ENCODE data around the gene CTNND2.

GRCh38 chr5:11528720-11529119 lies 375.5 kb downstream of the CTNND2 start:
- TF ChIP-seq CTCF (IDR thresholded peaks at IDR 0.05 in 8 of 11, conservative IDR thresholded peaks at IDR 0.05 in 3 of 11) = no peak
- TF ChIP-seq POLR2A (IDR thresholded peaks at IDR 0.05) = no peak
